HFF-Myc (cell line): Measurements from ENCODE around the gene DOCK9.

Experiments
- DNase-seq: peaks from one replicate; pipeline ENCODE4 v3.0.0-alpha.2; 2011; ENCODE audit warnings: low read depth; ENCODE audit errors: extremely low read depth
- H3K4me3 ChIP-seq: replicated peaks from 2 replicates; pipeline ENCODE4 v1.5.1; 2011; ENCODE audit warnings: low read depth, mild to moderate bottlenecking, control low read depth, low read length
- CTCF ChIP-seq: IDR thresholded peaks from 2 replicates; pipeline ENCODE4 v1.5.1; 2012; ENCODE audit warnings: mild to moderate bottlenecking, low read depth, low read length, control low read depth; ENCODE audit errors: missing control alignments

DOCK9 gene

GRCh38 chr13:98858191-98858590 lies 119.7 kb downstream of the DOCK9 start:
- DNase-seq, result no peak
- TF ChIP-seq CTCF, result no peak
- H3K4me3 ChIP-seq, result no peak overlapping the region

GRCh38 chr13:98856983-98857382 lies 120.9 kb downstream of the DOCK9 start:
- no peak for DNase-seq
- no peak for TF ChIP-seq CTCF
- no peak overlapping the region for H3K4me3 ChIP-seq

- TF ChIP-seq CTCF, result no peak
- DNase-seq, result no peak
- no peak overlapping the region for H3K4me3 ChIP-seq
Observed at GRCh38 chr13:98854448-98854847, 123.4 kb downstream of the DOCK9 start.

GRCh38 chr13:98853771-98854221 lies 124.1 kb downstream of the DOCK9 start:
- DNase-seq, result no peak
- H3K4me3 ChIP-seq, result no peak overlapping the region
- TF ChIP-seq CTCF, result no peak

GRCh38 chr13:98851276-98851675 lies 126.6 kb downstream of the DOCK9 start:
- TF ChIP-seq CTCF, result no peak
- no peak for DNase-seq
- H3K4me3 ChIP-seq, result no peak overlapping the region

GRCh38 chr13:98848746-98849145 lies 129.1 kb downstream of the DOCK9 start:
- no peak for TF ChIP-seq CTCF
- no peak overlapping the region for H3K4me3 ChIP-seq
- DNase-seq, result no peak

- no peak for TF ChIP-seq CTCF
- no peak for DNase-seq
- no peak overlapping the region for H3K4me3 ChIP-seq
Observed at GRCh38 chr13:98847780-98848179, 130.1 kb downstream of the DOCK9 start.
